HG03439 (cell line): ENCODE measurements around the gene GCHFR.

Source experiments
- ATAC-seq: cut with Tn5 transposase; IDR thresholded peaks from one replicate; pipeline ENCODE4 v1.9.1; 2021; ENCODE audit warnings: mild to moderate bottlenecking, moderate library complexity; ENCODE audit not compliant: unreplicated experiment

The GCHFR gene

GRCh38 chr15:40754883-40755811 is 8.7 kb upstream of the GCHFR start, which contains the start of gene RMDN3:
Gene RMDN3, minus strand, starts transcription at chr15:40755254. Its CDS starts 471 bp downstream, at chr15:40754783.
- peak; percentile 84 for ATAC-seq

GRCh38 chr15:40755812-40756208 is 8.1 kb upstream of the GCHFR start:
- ATAC-seq, result no peak

DNA sequence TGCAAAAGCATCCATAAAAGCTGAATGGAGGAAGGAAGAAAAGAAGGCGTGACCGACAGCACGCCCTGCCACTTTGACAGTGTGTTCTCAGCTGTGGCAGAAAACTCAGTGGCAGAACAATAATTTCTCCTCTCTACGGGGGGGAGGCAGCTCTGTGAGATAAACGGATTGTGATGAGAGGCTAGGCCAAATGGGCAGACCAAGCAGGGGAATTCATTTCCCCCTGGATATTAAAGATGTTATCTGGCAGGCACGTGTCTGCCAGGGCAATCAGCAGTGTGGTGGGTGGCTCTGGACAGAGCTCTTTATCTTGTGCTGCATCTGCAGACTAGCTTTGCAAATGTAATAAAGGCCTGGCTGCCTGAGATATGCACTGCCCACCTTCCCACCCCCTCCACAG is 6.9 kb upstream of the GCHFR start:
- ATAC-seq, result no peak

GRCh38 chr15:40759961-40760360 is 3.9 kb upstream of the GCHFR start:
- ATAC-seq, result no peak

- ATAC-seq, result peak; percentile 3
These were observed 708 bp upstream of the GCHFR start for GRCh38 chr15:40762919-40763800.

DNA sequence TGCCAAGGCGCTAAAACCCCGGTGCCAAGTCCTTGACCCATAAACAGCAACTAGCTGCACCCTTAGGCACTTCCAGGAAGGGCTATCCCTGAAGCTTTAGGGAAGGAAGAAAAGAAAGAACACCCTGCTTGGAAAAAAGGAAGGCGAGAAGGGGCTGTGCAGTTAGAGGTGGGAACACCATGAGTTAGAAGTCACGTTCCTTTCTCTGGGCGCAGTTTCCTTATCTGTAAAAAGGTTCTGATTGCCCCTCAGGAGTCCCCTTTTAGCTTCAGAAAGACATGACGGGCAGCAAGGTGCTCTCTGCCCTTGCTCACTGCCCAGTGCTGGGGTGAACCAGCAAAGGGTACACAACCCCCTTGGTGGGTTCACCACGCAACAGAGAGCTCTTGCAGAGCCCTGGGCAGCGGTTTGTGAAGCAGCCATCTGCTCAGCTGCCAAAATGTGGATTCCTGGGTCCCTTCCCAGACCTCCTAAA is 798 bp downstream of the GCHFR start:
- no peak for ATAC-seq

DNA sequence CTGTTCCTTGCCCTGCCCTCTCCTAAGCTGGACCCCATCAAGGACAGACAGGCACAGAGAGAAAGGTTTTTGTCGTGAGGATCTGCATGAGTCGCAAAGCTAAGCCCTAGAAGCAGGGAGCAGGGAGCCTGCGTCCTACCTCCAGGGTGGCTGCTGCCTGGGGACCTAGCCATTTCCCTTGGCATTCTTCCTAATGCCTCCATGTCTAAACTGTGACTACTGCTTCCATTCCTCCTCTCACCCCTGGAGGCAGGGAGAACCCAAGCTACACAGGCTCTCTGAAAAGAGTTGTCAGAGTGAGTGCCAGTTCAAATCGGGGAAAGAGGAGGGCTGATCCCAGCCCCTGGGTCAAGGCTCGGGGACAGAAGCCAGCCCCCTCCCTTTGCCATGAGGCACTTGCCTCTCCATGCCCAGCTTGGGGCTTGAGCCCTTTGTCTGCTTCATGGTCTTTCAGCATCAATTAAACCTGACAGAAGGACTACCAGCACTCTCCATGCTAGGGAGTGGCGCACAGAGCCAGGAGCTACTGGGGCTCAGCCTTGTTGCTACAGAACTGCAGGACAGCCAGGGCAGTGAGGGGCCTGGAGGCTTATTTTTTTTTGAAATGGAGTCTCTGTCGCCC is 2.4 kb downstream of the GCHFR start:
- ATAC-seq, result no peak

GRCh38 chr15:40766906-40767837 is 3.3 kb downstream of the GCHFR start:
- ATAC-seq, result no peak

- ATAC-seq, result no peak
These were observed 4.1 kb downstream of the GCHFR start for GRCh38 chr15:40767838-40768500.

DNA sequence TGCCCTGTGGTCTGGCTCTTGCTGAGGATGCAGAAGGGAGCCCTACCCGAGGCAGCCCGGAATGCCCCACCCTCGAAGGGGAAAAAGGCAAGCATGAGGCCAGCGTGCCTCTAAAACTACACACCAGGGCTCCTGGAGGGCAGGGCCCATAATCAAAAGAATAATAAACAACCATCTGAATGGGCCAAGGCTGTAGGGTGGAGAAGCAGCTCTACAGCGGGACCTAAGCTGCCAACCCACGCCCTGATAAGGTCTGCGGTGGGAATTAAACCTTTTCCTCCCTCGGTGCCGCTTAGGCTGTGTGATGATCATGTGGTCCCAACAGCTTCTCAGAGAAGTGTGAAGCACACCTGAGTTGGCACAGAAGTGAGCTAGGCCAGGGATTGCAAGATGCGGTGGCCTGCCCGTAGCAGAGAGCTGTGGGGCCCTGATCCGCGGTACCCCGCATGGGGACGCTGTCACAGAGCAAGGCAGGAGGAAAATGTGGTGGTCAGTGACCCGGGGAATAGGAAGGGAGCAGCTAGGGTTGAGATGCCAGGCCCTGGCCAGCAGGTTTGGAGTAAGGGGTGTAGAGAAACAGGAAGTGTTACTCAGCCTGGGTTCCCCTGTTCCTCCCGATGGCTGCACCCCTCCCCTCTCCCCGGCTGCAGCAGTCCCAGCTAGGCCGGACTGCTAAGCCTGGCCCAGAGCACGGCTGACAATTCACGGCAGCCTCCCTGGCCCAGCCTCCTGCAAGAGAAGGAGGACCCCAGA is 4.8 kb downstream of the GCHFR start:
- no peak for ATAC-seq

DNA sequence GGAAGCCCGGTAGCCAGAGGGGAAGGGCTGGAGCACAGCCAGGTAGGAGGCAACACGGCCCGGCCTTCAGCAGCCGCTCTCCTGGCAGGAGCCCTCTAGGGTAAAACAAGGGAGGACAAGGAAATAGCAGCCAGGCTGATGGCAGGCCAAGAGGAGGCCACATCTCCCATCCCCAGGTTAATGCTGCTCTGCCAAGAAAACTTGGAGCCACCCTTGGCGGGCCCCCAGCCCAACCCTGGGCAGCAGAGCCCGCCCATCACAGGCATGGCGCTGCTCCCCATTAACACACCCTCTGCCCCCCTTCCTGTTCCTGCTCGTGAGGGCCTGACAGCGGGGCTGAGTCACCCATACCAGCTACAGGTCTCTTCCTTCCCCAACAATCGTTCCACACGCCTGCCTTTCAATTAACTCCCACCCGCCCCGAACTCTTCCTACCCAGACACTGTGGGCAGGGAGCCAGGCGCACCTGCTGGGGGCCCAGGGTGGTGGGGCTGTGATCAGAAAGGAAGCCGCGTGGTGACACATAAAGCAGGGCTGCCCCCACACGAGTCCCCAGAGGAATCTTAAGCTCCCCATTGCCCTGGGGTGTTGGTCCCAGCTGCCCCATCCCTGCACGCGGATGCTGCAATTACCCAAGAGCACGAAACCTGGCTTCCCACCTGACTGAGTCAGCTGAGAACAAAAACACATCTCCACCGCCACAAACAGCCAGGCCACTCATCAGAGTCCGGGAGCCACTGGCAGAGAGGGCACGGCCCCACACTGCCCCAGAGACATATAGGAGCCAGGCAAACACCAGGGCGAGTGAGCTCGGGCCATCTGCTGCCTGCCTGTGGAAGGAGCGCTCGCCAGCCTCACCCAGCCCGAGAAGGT is 5.6 kb downstream of the GCHFR start, which contains the start of gene C15orf62:
C15orf62 (plus strand) TSS at position 707 of the 873 bp plus-strand sequence. CDS start 516 bp downstream, outside the sequence.
- ATAC-seq, result no peak

DNA sequence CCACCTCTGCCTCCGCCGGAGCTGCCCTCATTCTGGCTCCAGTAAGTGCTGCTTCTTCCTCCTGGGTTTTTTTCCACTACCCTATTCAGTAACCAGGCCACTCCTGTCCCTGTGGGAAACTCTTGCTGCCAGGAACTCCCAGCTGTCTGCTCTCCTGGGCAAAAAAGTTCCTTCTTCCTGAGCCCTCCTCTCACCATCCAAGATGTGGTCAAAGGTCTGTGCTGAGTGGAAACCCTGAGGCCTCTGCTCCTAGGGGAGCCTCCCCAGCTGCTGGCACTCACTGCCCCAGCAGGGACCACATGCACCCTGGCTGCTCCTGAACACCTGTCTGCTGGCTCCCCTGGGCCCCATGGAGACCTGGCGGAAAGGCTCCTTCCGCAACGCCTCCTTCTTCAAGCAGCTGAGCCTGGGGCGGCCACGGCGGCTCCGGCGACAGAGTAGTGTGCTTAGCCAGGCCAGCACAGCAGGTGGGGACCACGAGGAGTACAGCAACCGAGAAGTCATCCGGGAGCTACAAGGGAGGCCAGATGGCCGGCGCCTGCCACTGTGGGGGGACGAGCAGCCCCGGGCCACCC is 6.4 kb downstream of the GCHFR start:
- ATAC-seq, result no peak

- ATAC-seq, result no peak
These were observed 7.4 kb downstream of the GCHFR start for GRCh38 chr15:40771242-40771641.

- ATAC-seq, result no peak
These were observed 8.1 kb downstream of the GCHFR start for GRCh38 chr15:40772014-40772413.

DNA sequence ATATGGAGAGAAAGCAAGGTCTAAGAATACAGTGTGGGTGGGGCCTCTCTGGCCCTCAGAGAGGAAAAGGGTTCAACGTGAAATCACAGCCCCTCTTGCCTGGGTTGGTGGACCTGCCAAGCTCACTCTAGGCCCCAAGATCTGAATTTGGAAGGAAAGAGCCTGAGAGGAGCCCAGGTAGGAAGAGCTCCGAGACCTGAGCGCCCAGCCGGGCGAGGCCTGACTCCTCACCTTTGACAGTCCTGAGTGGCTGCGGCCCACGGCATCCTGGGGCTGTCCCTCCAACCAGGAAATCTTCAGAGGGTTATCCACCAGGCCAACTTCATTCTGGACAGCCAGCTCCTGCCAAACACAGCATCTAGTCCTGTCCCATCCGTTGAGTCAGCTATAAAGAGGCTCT is 9.6 kb downstream of the GCHFR start:
- ATAC-seq, result no peak

GRCh38 chr15:40773902-40774301 is 10.0 kb downstream of the GCHFR start:
- no peak for ATAC-seq

DNA sequence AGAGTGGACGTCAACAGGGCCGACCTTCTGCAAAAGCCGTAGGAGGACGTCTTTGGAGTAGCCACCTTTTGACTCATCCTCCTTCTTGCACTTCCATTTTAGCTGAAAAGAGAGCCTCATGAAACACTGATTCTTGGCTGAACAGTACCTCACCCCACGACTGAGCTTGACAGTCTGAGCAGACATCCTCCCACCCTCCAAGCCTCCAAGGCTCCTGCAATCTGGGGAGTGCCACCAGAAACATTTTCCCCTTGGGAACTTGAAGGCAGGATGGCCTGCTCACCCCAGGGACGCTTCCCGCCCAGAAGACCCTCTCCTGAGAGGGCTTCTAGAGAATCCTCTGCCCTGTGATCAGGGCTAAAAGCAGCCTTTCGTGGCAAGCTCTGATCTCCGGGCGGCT is 11.1 kb downstream of the GCHFR start:
- ATAC-seq, result no peak
